ENCODE results near the gene NR2C1.
"Not testable (repeated sequence)": the region's sequence is repeated elsewhere in the genome, so short reads cannot be mapped to it uniquely, and the experiment has no call there.

The NR2C1 gene

DNA sequence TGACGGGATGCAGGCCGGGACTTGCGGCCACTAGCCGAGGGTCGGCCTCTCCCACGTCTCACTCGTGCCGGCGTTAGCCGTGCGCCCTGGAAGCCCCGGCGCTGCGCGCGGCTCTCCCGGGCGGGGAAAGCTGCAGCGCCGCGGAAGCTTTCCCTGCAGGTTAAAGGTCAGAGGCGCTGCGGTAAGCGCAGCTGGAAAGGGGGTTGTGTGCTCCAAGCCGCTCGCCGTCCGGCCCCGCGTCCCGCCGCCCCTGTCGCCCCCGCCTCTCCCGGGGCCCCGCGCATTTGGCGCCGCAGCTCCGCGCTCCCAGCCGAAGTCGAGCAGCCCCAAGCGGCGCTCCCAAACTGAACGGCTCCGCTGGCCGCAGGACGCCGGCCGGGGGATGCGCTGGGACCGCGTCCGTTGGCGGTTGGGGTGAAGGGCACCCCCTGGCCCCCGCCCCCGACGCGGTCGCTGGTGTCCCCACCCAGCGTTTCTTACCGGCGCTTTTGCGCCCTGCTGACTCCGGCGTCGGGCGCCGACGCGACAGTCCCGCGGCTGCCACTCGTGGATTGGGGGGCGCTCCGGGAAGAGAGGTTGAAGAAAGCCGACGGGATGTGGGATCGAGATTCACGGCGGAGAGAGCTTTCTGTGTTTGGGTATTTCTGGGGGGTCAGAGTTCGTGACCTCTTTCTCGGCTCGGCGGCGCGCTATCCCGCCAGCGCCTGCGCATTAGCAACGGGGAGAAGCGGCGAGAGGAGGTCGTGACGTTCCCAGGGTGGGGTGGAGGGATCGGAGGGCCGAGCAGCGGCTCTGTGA, at the start of gene NR2C1:
Gene NR2C1, minus strand, starts transcription at position 719 of the 798 bp plus-strand sequence. CDS start 6,234 bp downstream, outside the sequence.
- peak; percentile 81 for DNase-seq (ENCODE audit: low read depth)

DNA sequence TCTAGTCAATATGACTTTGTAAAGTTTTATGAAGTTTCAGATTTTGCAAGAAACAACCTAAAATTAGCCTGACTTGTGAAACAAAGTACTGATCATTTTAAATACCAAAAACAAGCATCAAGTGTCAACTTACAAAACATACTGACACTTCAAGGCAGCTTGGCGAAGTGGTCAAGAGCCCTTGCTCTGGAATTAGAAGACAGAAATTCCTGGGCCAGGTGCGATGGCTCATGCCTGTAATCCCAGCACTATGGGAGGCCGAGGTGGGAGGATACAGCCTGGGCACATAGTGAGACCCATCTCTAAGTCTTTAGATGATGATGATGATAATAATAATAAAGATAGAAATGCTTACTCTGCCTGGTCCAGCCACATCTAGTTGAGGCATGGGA, 45.4 kb upstream of the NR2C1 start:
- no peak for DNase-seq (ENCODE audit: low read depth)

DNA sequence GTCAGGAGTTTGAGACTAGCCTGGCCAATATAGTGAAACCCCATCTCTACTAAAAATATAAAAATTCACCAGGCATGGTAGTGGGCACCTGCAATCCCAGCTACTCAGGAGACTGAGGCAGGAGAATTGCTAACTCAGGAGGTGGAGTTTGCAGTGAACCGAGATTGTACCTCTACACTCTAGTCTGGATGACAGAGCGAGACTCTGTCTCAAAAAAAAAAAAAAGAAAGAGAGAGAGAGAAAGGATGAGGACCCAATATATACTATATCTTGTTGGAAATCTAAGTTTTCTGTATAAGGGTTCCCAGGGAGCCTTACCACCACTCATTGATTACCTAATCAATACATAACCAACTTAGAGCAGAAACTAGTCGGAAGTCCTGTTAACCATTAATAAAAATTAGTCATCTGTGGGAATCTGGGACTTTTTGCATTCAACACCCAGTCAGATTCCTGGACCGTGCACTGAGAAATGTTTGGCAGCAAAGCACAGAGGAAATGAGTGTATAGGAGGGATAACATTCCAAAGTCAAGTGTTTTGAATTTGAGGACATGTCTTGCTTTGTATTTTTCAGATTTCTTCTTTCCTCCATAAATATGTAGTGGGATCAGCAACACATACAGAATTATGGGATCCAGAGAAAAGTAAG, 44.8 kb upstream of the NR2C1 start:
- DNase-seq (ENCODE audit: low read depth): no peak

DNA sequence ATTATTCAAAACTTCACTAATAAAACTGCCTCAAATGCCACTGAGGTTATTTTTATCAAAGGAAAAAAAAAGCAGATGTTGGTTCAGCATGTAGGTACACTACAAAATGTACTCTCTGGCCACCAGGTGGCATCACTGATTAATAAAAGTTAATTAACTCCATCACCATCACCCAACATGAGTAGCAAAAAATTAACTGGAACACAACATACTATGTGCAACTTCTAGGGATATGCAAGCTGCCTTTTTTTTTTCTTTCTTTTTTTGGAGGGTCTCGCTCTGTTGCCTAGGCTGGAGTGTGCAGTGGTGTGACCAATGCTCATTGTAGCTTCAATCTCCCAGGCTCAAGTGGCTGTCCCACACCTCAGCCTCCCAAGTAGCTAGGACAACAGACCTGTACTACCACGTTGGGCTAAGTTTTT, 43.8 kb upstream of the NR2C1 start:
- no peak for DNase-seq (ENCODE audit: low read depth)

DNA sequence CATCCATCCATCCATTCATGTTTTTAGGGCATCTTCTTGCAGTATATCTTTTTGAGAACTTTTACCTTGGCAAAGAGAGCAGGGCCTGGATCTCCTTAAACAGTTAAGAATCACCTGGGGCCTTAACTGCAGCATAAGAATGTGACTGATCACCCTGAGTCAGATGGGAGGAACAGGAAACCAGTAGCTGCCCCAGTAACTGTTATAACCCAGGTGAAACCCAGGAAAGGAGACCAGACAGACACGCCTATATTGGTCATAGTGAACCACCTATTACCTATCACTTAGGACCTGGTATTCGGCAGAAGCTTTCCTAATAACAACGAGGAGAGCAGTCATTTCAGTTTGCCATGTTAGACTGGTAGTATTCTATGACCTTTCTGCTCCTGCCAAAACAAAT, 43.4 kb upstream of the NR2C1 start:
- DNase-seq (ENCODE audit: low read depth): no peak

DNA sequence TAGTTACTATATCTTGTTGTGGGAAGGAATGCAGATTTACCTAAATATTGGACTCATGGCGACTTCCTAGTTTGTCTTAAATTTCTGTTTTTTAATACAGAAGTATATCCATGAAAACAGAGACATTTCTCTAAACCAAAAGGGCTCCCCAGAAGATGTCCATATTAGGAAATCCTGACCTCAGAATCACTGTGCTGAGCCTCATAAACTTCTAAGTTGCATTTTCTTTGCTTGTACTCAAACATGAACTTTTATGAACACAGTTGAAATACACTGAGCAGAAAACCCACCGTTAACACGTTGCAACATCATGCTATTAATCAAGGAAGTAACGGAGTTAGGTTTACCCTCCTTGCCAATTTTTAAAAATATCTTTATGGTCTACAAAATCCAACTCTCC, 42.9 kb upstream of the NR2C1 start:
- DNase-seq (ENCODE audit: low read depth): no peak

- no peak for DNase-seq (ENCODE audit: low read depth)
Observed at GRCh38 chr12:95115641-95116040, 42.2 kb upstream of the NR2C1 start.

- DNase-seq (ENCODE audit: low read depth): no peak
Observed at GRCh38 chr12:95114766-95115405, 41.5 kb upstream of the NR2C1 start.

GRCh38 chr12:95107362-95107761, 33.9 kb upstream of the NR2C1 start:
- DNase-seq (ENCODE audit: low read depth): no peak

GRCh38 chr12:95105540-95105939, 32.1 kb upstream of the NR2C1 start:
- DNase-seq (ENCODE audit: low read depth): no peak

DNA sequence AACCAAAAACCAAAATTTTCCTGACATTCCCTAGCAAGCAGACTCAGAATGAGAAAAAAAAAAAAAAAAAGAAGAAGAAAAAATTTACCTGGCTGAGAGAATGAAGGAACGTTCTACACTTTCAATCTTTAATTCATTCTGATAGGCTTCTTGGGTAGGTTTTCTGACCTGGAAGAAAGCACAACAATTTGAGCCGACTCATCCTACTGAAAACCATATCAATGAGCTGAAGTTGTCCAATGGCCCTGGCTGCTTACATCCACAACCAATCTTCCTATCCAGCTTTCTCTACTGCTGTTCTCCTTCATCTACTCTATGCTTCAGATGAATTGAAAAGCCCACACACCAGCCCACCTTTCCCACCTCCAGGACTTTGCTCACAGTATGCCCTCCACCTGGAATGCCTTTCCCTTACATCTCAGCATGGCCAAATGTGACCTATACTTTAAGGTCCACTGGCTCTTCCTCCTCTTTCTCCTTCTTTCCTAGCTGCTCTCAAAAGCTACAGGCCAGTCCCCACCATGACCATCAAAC, 31.6 kb upstream of the NR2C1 start:
- no peak for DNase-seq (ENCODE audit: low read depth)

DNA sequence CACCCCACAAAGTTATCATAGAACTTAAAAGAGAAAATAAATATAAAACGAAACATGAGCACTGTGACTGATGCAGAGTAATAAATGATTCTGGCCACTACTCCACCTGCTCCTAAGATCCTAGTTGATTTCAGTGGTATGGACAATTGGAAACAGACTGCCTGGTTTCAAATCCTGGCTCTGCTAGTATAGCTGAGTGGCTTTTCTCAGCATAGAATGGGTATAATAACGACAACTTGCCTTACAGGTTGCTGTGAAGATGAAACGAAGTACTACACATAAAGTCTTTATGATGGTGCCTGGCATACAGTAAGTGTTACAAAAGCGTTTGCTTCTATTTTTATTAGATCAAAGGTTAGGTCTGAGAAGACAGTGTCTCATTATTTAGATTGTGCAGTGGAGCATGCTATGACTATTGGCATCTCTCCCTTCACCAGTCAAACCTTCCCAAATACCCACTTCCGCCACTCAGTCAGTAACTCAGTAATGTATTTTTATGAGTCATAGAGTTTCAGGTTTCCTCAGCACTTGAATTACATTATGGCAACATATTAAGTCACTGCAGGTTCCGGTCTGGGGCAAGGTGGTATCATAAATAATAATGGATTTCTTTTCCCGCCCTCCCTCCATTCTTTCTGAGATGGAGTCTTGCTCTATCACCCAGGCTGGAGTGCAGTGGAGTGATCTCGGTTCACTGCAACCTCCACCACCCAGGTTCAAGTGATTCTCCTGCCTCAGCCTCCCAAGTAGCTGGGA, 29.7 kb upstream of the NR2C1 start:
- no peak for DNase-seq (ENCODE audit: low read depth)

- not testable (repeated sequence) for DNase-seq (ENCODE audit: low read depth)
Observed at GRCh38 chr12:95101957-95102356, 28.5 kb upstream of the NR2C1 start.

GRCh38 chr12:95100264-95101190, 27.1 kb upstream of the NR2C1 start:
- DNase-seq (ENCODE audit: low read depth): no peak

DNA sequence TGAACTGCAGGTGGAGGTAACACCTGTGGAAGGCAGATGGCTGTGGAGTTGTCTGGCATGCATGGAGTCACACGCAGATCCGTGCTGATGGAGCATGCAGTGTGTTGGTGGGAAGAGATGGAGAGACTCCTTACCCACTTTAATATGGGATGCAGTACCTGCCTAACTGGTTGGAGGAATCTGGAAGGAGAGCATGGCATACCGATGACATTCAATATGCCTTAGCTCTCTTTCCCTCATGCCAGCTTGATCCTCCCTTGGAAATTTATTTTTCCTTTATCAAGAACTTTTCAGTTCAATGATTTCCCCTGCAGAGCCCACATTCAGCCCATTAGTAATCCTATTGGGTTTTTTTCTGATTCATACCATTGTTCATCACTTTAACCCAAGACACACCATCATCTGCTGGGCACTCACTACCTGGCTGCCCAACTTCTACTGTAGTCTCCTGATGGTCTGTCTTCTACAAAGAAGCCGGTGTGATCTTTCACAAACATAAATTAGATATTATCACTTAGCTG, 25.9 kb upstream of the NR2C1 start:
- no peak for DNase-seq (ENCODE audit: low read depth)

- DNase-seq (ENCODE audit: low read depth): no peak
Observed at GRCh38 chr12:95096852-95097251, 23.4 kb upstream of the NR2C1 start.

- no peak for DNase-seq (ENCODE audit: low read depth)
Observed at GRCh38 chr12:95096378-95096777, 23.0 kb upstream of the NR2C1 start.

GRCh38 chr12:95095866-95096265, 22.4 kb upstream of the NR2C1 start:
- DNase-seq (ENCODE audit: low read depth): not testable (repeated sequence)

GRCh38 chr12:95089462-95089861, 16.0 kb upstream of the NR2C1 start:
- no peak for DNase-seq (ENCODE audit: low read depth)

DNA sequence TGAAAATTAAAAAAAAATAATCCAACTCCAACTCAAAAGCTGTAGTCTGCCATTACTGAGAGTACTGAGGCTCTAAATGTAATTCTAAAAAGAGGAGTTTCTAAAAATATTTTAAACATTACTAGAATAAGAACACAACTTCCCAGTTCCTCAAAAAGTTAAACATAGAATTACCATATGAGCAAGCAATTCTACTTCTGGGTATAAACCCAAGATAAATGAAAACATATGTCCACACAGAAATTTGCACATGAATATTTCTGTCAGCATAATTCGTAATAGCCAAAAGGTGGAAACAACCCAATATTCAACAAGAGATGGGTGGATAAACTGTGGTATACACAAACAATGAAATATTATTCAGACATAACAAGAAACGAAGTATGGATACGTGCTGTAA, 15.0 kb upstream of the NR2C1 start:
- DNase-seq (ENCODE audit: low read depth): no peak

DNA sequence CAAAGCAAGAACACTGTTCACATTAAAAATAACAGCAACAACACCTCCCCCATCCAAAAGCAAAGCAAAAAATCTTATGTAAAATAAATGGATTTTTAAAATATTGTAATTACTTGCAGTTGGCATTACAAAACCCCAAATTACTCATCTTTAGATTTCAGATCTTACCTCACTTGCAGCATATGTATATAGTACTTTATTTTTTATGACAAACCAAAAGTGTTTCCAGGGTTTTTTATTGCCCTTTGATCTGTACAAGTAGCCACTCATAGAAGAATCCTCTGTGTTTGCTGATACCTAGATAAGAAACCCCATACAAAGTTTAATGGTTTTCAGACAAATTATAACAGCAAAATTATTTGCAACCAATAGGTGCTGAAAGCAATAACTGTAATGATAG, 12.2 kb upstream of the NR2C1 start:
- DNase-seq (ENCODE audit: low read depth): no peak
